DOHH2 (cell line): ENCODE data around the gene MYO1G.

Experiments used
- H3F3A ChIP-seq: fragments of 200-600 bp; sonication (generic), shearing (Covaris generic); 2 replicates; pipeline ENCODE4 v1.6.0; 2016; ENCODE audit warnings: antibody characterized with exemption, mild to moderate bottlenecking; ENCODE audit not compliant: control insufficient read depth, insufficient read depth
- H3K27ac ChIP-seq: fragments of 200-600 bp; sonication (generic); 2 replicates; pipeline ENCODE4 v1.5.1; 2014; ENCODE audit warnings: low read depth, mild to moderate bottlenecking, low read length, moderate library complexity
- H3K27me3 ChIP-seq: fragments of 200-600 bp; sonication (generic); 2 replicates; pipeline ENCODE4 v1.6.1; 2014; ENCODE audit warnings: mild to moderate bottlenecking, low read length, mixed read lengths; ENCODE audit not compliant: control insufficient read depth
- H3K36me3 ChIP-seq: fragments of 200-600 bp; sonication (generic); 2 replicates; pipeline ENCODE4 v1.6.1; 2014; ENCODE audit warnings: mild to moderate bottlenecking, low read length, moderate library complexity, mixed read lengths; ENCODE audit not compliant: control insufficient read depth
- H3K4me1 ChIP-seq: fragments of 200-600 bp; sonication (generic); 2 replicates; pipeline ENCODE4 v1.6.1; 2014; ENCODE audit warnings: mild to moderate bottlenecking, low read length, mixed read lengths; ENCODE audit not compliant: control insufficient read depth
- H3K4me2 ChIP-seq: fragments of 200-600 bp; sonication (generic); 2 replicates; pipeline ENCODE4 v1.6.0; 2014; ENCODE audit warnings: mild to moderate bottlenecking, low read length, moderate library complexity
- H3K4me3 ChIP-seq: fragments of 200-600 bp; sonication (generic); 2 replicates; pipeline ENCODE4 v1.5.1; 2014; ENCODE audit warnings: mild to moderate bottlenecking, low read length, mixed read lengths
- H3K79me2 ChIP-seq: fragments of 200-600 bp; sonication (generic); 2 replicates; pipeline ENCODE4 v1.6.1; 2014; ENCODE audit warnings: mild to moderate bottlenecking, low read length, mixed read lengths; ENCODE audit not compliant: control insufficient read depth
- H3K9me2 ChIP-seq: fragments of 200-600 bp; sonication (generic); replicated peaks from 2 replicates; pipeline ENCODE4 v1.6.1; 2014; ENCODE audit warnings: mild to moderate bottlenecking, low read length, mixed read lengths; ENCODE audit not compliant: control insufficient read depth
- H3K9me3 ChIP-seq: fragments of 200-600 bp; sonication (generic); 2 replicates; pipeline ENCODE4 v1.6.1; 2014; ENCODE audit warnings: antibody characterized with exemption, low read length, mixed read lengths; ENCODE audit not compliant: control insufficient read depth, insufficient read depth
- H4K20me1 ChIP-seq: fragments of 200-600 bp; sonication (generic); 2 replicates; pipeline ENCODE4 v1.6.0; 2014; ENCODE audit warnings: low read depth, mild to moderate bottlenecking, antibody characterized with exemption, low read length, moderate library complexity; ENCODE audit not compliant: control insufficient read depth, insufficient read depth
- CTCF ChIP-seq: fragments of 200-600 bp; sonication (generic); IDR thresholded peaks from one replicate; pipeline ENCODE4 v1.5.1; 2014; ENCODE audit warnings: antibody characterized with exemption, mild to moderate bottlenecking, low read depth, low read length; ENCODE audit not compliant: poor library complexity, severe bottlenecking
- EZH2phosphoT487 ChIP-seq: fragments of 200-600 bp; sonication (generic); IDR thresholded peaks from 2 replicates; pipeline ENCODE4 v1.6.1; 2017; ENCODE audit warnings: borderline replicate concordance, mild to moderate bottlenecking, antibody characterized with exemption, low read length, moderate library complexity, mixed read lengths

MYO1G gene

GRCh38 chr7:44990109-44991023 lies 11.6 kb upstream of the MYO1G start:
- Histone ChIP-seq H3K4me2 (no peak overlapping the region), H4K20me1 (peaks cover 8% of the 10 kb centered on the region), H3K27me3 (peaks cover 3% of the 10 kb centered on the region; the same call in 1 of the 2 replicates), H3K9me2 (no peaks in the 10 kb centered on the region), H3K36me3 (peaks cover 11% of the 10 kb centered on the region), H3K4me1 (peaks cover 66% of the 10 kb centered on the region), H3K4me3 (no peak overlapping the region), H3K27ac (no peak overlapping the region), H3K9me3 (no peaks in the 10 kb centered on the region), H3K79me2 (peaks cover 39% of the 10 kb centered on the region), H3F3A (peaks cover 27% of the 10 kb centered on the region)
- TF ChIP-seq CTCF, result no peak
- TF ChIP-seq EZH2phosphoT487, result no peak

GRCh38 chr7:44989132-44989531 lies 10.3 kb upstream of the MYO1G start:
- Histone ChIP-seq H3K4me1 (peaks cover 66% of the 10 kb centered on the region), H3F3A (peaks cover 27% of the 10 kb centered on the region), H3K4me2 (no peak overlapping the region), H3K79me2 (peaks cover 49% of the 10 kb centered on the region), H3K27ac (no peak overlapping the region), H4K20me1 (peaks cover 20% of the 10 kb centered on the region), H3K9me3 (no peaks in the 10 kb centered on the region), H3K9me2 (no peaks in the 10 kb centered on the region), H3K27me3 (peaks cover 3% of the 10 kb centered on the region; the same call in 1 of the 2 replicates), H3K36me3 (peaks cover 23% of the 10 kb centered on the region), H3K4me3 (no peak overlapping the region)
- TF ChIP-seq EZH2phosphoT487 (no peak), CTCF (no peak)

- Histone ChIP-seq H3K4me1 (peaks cover 66% of the 10 kb centered on the region), H4K20me1 (peaks cover 25% of the 10 kb centered on the region), H3K4me2 (no peak overlapping the region), H3K9me3 (no peaks in the 10 kb centered on the region), H3K27ac (no peak overlapping the region), H3F3A (peaks cover 29% of the 10 kb centered on the region), H3K9me2 (no peaks in the 10 kb centered on the region), H3K4me3 (no peak overlapping the region), H3K36me3 (peaks cover 28% of the 10 kb centered on the region), H3K27me3 (peaks cover 3% of the 10 kb centered on the region; the same call in 1 of the 2 replicates), H3K79me2 (peaks cover 53% of the 10 kb centered on the region)
- TF ChIP-seq EZH2phosphoT487, result no peak
- no peak for TF ChIP-seq CTCF
Measured at GRCh38 chr7:44988701-44989100, 9.9 kb upstream of the MYO1G start.
